HG02852 (cell line): ENCODE data around the gene RNF187.
"Not testable (repeated sequence)": the region's sequence is repeated elsewhere in the genome, so short reads cannot be mapped to it uniquely, and the experiment has no call there.

Experiments used
- ATAC-seq: cut with Tn5 transposase; IDR thresholded peaks from one replicate; pipeline ENCODE4 v1.9.1; 2021; ENCODE audit warnings: mild to moderate bottlenecking, moderate library complexity; ENCODE audit not compliant: unreplicated experiment

Gene RNF187

GRCh38 chr1:228459091-228459993 lies 27.8 kb upstream of the RNF187 start:
- no peak for ATAC-seq

- ATAC-seq: no peak
These were observed 26.4 kb upstream of the RNF187 start for GRCh38 chr1:228460821-228461220.

- ATAC-seq: no peak
These were observed 24.6 kb upstream of the RNF187 start for GRCh38 chr1:228462560-228462959.

GRCh38 chr1:228463009-228463558 lies 24.1 kb upstream of the RNF187 start:
- ATAC-seq: no peak

GRCh38 chr1:228463559-228464455 lies 23.4 kb upstream of the RNF187 start:
- ATAC-seq: peak; percentile 40

GRCh38 chr1:228464487-228464983 lies 22.6 kb upstream of the RNF187 start:
- peak; percentile 91 for ATAC-seq

- ATAC-seq: no peak
These were observed 22.0 kb upstream of the RNF187 start for GRCh38 chr1:228465141-228465540.

GRCh38 chr1:228465571-228466146 lies 21.5 kb upstream of the RNF187 start:
- ATAC-seq: no peak

- not testable (repeated sequence) for ATAC-seq
These were observed 19.0 kb upstream of the RNF187 start for GRCh38 chr1:228468188-228468587.

- no peak for ATAC-seq
These were observed 17.6 kb upstream of the RNF187 start for GRCh38 chr1:228469413-228470162.

GRCh38 chr1:228471154-228471761 lies 15.9 kb upstream of the RNF187 start:
- ATAC-seq: no peak

GRCh38 chr1:228471762-228472398 lies 15.3 kb upstream of the RNF187 start:
- no peak for ATAC-seq

- ATAC-seq: no peak
These were observed 14.5 kb upstream of the RNF187 start for GRCh38 chr1:228472655-228473054.

- no peak for ATAC-seq
These were observed 12.7 kb upstream of the RNF187 start for GRCh38 chr1:228474507-228474906.

- no peak for ATAC-seq
These were observed 11.4 kb upstream of the RNF187 start for GRCh38 chr1:228475812-228476211.

GRCh38 chr1:228477263-228477662 lies 9.9 kb upstream of the RNF187 start:
- no peak for ATAC-seq

GRCh38 chr1:228478326-228478725 lies 8.9 kb upstream of the RNF187 start:
- ATAC-seq: no peak

GRCh38 chr1:228478912-228479711 lies 8.1 kb upstream of the RNF187 start:
- ATAC-seq: peak; percentile 71
